ENCODE measurements around the gene AKAP12. TPM values are rescaled to one million over a fixed set of nuclear protein-coding genes. Genes with fewer than 3 reads are reported as not detected.
A peak's percentile ranks its signal among the peaks of the same experiment; 100 is the strongest.

AKAP12 gene
- total and polyA plus RNA-seq, 2 experiments from 2014 or later, result 90.1 to 137 TPM

DNA sequence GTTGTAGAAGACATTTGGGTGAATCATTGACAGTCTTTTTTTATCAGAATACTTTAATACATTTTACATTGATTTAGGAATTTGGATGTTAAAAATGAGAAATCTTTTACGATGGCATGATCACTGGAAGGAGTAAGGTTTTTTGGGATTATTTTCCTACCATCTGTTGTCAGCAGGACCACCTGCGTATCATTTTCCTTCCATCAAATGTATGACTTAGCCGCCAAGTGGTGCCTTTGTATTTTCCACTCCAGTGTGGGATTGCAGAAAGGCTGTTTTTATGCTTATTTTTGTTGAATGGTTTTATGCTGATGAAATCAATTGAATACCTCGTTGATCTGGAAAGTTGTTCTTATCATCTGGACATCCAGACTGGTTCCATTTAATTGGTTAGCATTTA is 35.8 kb downstream of the AKAP12 start (continued):
- TF ChIP-seq POLR2AphosphoS5 (IDR thresholded peaks at IDR 0.05; ENCODE audit: low read depth) (no peak), ZNF114 (CRISPR knock-in tag; IDR thresholded peaks at IDR 0.05) (no peak), NANOG (IDR thresholded peaks at IDR 0.05; ENCODE audit: borderline replicate concordance) (no peak), JUNB (IDR thresholded peaks at IDR 0.05; ENCODE audit: unreplicated experiment) (no peak), CREB1 (CRISPR knock-in tag; IDR thresholded peaks at IDR 0.05; ENCODE audit: low read depth) (no peak), ZNF331 (CRISPR knock-in tag; IDR thresholded peaks at IDR 0.05; ENCODE audit: low read depth) (no peak)

- Mint-ChIP-seq H3K27me3 (ENCODE audit: insufficient read depth, low read depth, poor library complexity) (no peaks in the 10 kb centered on the region), H3K27ac (peak overlapping the region; percentile 74; the same call in 1 of the 2 replicates), H3K36me3 (ENCODE audit: low read depth) (no peaks in the 10 kb centered on the region), H3K4me1 (peaks cover 18% of the 10 kb centered on the region; the same call in 2 of the 3 replicates), H3K9me3 (no peaks in the 10 kb centered on the region), H3K4me3 (no peak overlapping the region)
- Histone ChIP-seq H2AFZ (no peak overlapping the region), H4K20me1 (replicated peaks; ENCODE audit: insufficient read depth) (no peaks in the 10 kb centered on the region; the same call in none of the 2 replicates), H3K4me2 (no peak overlapping the region), H3K4me1 (ENCODE audit: insufficient read depth) (peaks cover 10% of the 10 kb centered on the region; the same call in 1 of the 2 replicates), H3K27ac (ENCODE audit: low read depth) (no peak overlapping the region), H3K4me3 (no peak overlapping the region), H3K27me3 (ENCODE audit: insufficient read depth) (no peaks in the 10 kb centered on the region), H3K36me3 (ENCODE audit: insufficient read depth) (no peaks in the 10 kb centered on the region), H3K9me2 (ENCODE audit: insufficient read depth) (no peaks in the 10 kb centered on the region), H3K79me2 (replicated peaks; ENCODE audit: insufficient read depth) (peaks cover 97% of the 10 kb centered on the region), H3F3A (replicated peaks; ENCODE audit: low read depth) (no peaks in the 10 kb centered on the region)
- DNase-seq (ENCODE audit: low spot score) (no peak), ATAC-seq (peak; percentile 83)
- TF ChIP-seq ETS1 (IDR thresholded peaks at IDR 0.05) (no peak), EZH2 (IDR thresholded peaks at IDR 0.05; ENCODE audit: low read depth, unreplicated experiment) (no peak), ZNF331 (CRISPR knock-in tag; IDR thresholded peaks at IDR 0.05; ENCODE audit: low read depth) (no peak), JUNB (IDR thresholded peaks at IDR 0.05; ENCODE audit: unreplicated experiment) (no peak), CTCF (conservative IDR thresholded peaks at IDR 0.05; ENCODE audit: low read depth in 2 of 2) (no peak; a peak in 1 of 4 replicates), CREB1 (CRISPR knock-in tag; IDR thresholded peaks at IDR 0.05; ENCODE audit: low read depth) (no peak)
These were observed 36.5 kb downstream of the AKAP12 start for GRCh38 chr6:151276112-151276740.

GRCh38 chr6:151279891-151280290 is 40.1 kb downstream of the AKAP12 start:
- Histone ChIP-seq H3K79me2 (replicated peaks; ENCODE audit: insufficient read depth) (peaks cover 98% of the 10 kb centered on the region), H4K20me1 (replicated peaks; ENCODE audit: insufficient read depth) (peaks cover 2% of the 10 kb centered on the region), H2AFZ (no peak overlapping the region), H3K9me2 (ENCODE audit: insufficient read depth) (no peaks in the 10 kb centered on the region), H3K27me3 (ENCODE audit: insufficient read depth) (no peaks in the 10 kb centered on the region), H3K27ac (ENCODE audit: low read depth) (no peak overlapping the region), H3K36me3 (ENCODE audit: insufficient read depth) (no peaks in the 10 kb centered on the region), H3K4me1 (ENCODE audit: insufficient read depth) (peaks cover 14% of the 10 kb centered on the region; the same call in 1 of the 2 replicates), H3F3A (replicated peaks; ENCODE audit: low read depth) (no peaks in the 10 kb centered on the region), H3K4me3 (no peak overlapping the region), H3K4me2 (no peak overlapping the region)
- no peak overlapping the region for H3K27ac Mint-ChIP-seq
- H3K36me3 Mint-ChIP-seq (ENCODE audit: low read depth), result no peaks in the 10 kb centered on the region
- H3K9me3 Mint-ChIP-seq, result no peaks in the 10 kb centered on the region
- ATAC-seq (no peak), DNase-seq (ENCODE audit: low spot score) (no peak)
- peaks cover 22% of the 10 kb centered on the region; the same call in 2 of the 3 replicates for H3K4me1 Mint-ChIP-seq
- H3K27me3 Mint-ChIP-seq (ENCODE audit: insufficient read depth, low read depth, poor library complexity), result no peaks in the 10 kb centered on the region
- no peak overlapping the region for H3K4me3 Mint-ChIP-seq
- no peak for TF ChIP-seq POLR2AphosphoS5 (IDR thresholded peaks at IDR 0.05; ENCODE audit: low read depth)
- TF ChIP-seq ETS1 (IDR thresholded peaks at IDR 0.05), result no peak

Data from GM23338 (cell line).